Measurements from ENCODE around the gene TRAK1. TPM values are rescaled to one million over a fixed set of nuclear protein-coding genes. Genes with fewer than 3 reads are reported as not detected.

Gene TRAK1
- polyA plus RNA-seq, 3 donors, result 6.6 to 40.8 (median 7.0) TPM

GRCh38 chr3:42263354-42264346 lies 172.5 kb downstream of the TRAK1 start:
- peak overlapping the region; percentile 22 for H3K4me2 ChIP-seq (replicated peaks; ENCODE audit: extremely low read depth, low read length, poor library complexity, severe bottlenecking)

More at GRCh38 chr3:42263354-42264346, 172.5 kb downstream of the TRAK1 start:
- Mint-ChIP-seq H3K4me1 (peaks cover 8% of the 10 kb centered on the region), H3K27me3 (ENCODE audit: low read depth in 3 of 3) (peaks cover 69 to 81% (median 71%) of the 10 kb centered on the region in 3 donors), H3K4me3 (peak overlapping the region in 1 of 2 donors; percentile 82), H3K27ac (no peak overlapping the region), H3K36me3 (no peaks in the 10 kb centered on the region), H3K9me3 (peaks cover 5 to 21% (median 10%) of the 10 kb centered on the region in 7 donors)
- peaks cover 0 to 2% of the 10 kb centered on the region in 2 donors for H3K4me1 ChIP-seq (ENCODE audit: control insufficient read depth in 1 of 2, insufficient read depth in 2 of 2, low read length in 2 of 2)
- no peak overlapping the region for H3K9ac ChIP-seq (ENCODE audit: insufficient read depth, low read length, poor library complexity, severe bottlenecking)
- no peaks in the 10 kb centered on the region for H4K20me1 ChIP-seq (ENCODE audit: insufficient read depth, low read length)
- no peak overlapping the region for H3K4me3 ChIP-seq (replicated peaks in 1 of 3; ENCODE audit: low read depth in 2 of 3, low read length in 3 of 3)
- H3K27me3 ChIP-seq (ENCODE audit: control insufficient read depth in 2 of 2, insufficient read depth in 2 of 2, low read length in 2 of 2), result peaks cover 44 to 80% of the 10 kb centered on the region in 2 donors
- WGBS (ENCODE audit: insufficient coverage), result 0% methylated on average over 41 of the region's 56 CpGs
- H3K27ac ChIP-seq (ENCODE audit: low read depth in 1 of 2, low read length in 2 of 2), result no peak overlapping the region
- no peak for TF ChIP-seq CTCF (IDR thresholded peaks at IDR 0.05)
- no peak for DNase-seq
- H3K36me3 ChIP-seq (replicated peaks in 1 of 2; ENCODE audit: control insufficient read depth in 1 of 2, insufficient read depth in 2 of 2, low read length in 2 of 2), result no peaks in the 10 kb centered on the region
- no peak overlapping the region for H2AFZ ChIP-seq (ENCODE audit: insufficient read depth, low read depth, low read length, poor library complexity, severe bottlenecking)
- H3K79me2 ChIP-seq (ENCODE audit: insufficient read depth, low read length), result no peaks in the 10 kb centered on the region
- peaks cover 4 to 21% of the 10 kb centered on the region in 2 donors for H3K9me3 ChIP-seq (replicated peaks in 1 of 2; ENCODE audit: control insufficient read depth in 1 of 2, insufficient read depth in 1 of 2, low read length in 2 of 2)
- intact Hi-C loops (cut with micrococcal nuclease), result no loop called here

All from CD14-positive monocyte (primary cell).